Keratinocyte (primary cell): Measurements from ENCODE around the gene SHISA8.

Experiments used
- EZH2 ChIP-seq: IDR thresholded peaks from one replicate; pipeline ENCODE4 v1.6.1; 2012; ENCODE audit warnings: inconsistent platforms, mild to moderate bottlenecking, low read length, moderate library complexity
- TF ChIP-seq, protein P1 (sequence below), 3 experiments: IDR thresholded peaks in 1 of 3; conservative IDR thresholded peaks in 1 of 3; optimal IDR thresholded peaks in 1 of 3; 2 replicates in 2 of 3; 3 replicates in 1 of 3; pipeline versions ENCODE3 to v1.5.1; 2011; ENCODE audit warnings: low read length in 3 of 3, mild to moderate bottlenecking in 3 of 3, moderate library complexity in 2 of 3, control low read depth in 1 of 3, inconsistent platforms in 1 of 3; ENCODE audit not compliant: insufficient read depth in 2 of 3; ENCODE audit errors: extremely low read depth in 1 of 3

DNA sequence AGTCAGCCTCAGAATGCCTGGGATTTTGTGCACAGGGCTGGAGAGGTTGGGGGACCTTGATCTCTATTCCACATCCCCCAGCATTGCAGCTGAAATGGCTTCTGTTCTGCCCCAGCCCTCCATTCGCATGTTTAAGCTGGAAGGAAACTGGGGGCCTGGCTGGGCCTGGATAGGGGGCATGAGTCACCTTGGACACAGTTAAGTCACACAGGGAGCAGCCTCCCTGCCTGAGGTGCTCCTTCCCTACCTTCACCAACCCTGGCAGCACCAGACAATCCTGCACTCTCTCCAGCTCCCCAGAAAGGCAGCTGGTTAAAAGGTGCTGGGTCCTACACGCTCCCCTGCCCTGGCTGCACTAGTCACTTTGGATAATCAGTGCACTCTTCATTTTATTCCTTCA is 37.8 kb upstream of the SHISA8 start:
- TF ChIP-seq, protein P1, sequence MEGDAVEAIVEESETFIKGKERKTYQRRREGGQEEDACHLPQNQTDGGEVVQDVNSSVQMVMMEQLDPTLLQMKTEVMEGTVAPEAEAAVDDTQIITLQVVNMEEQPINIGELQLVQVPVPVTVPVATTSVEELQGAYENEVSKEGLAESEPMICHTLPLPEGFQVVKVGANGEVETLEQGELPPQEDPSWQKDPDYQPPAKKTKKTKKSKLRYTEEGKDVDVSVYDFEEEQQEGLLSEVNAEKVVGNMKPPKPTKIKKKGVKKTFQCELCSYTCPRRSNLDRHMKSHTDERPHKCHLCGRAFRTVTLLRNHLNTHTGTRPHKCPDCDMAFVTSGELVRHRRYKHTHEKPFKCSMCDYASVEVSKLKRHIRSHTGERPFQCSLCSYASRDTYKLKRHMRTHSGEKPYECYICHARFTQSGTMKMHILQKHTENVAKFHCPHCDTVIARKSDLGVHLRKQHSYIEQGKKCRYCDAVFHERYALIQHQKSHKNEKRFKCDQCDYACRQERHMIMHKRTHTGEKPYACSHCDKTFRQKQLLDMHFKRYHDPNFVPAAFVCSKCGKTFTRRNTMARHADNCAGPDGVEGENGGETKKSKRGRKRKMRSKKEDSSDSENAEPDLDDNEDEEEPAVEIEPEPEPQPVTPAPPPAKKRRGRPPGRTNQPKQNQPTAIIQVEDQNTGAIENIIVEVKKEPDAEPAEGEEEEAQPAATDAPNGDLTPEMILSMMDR (optimal IDR thresholded peaks at IDR 0.05 in 1 of 3, IDR thresholded peaks at IDR 0.05 in 1 of 3, conservative IDR thresholded peaks at IDR 0.05 in 1 of 3; ENCODE audit: extremely low read depth in 1 of 3, insufficient read depth in 2 of 3, low read length in 3 of 3) = no peak
- no peak for TF ChIP-seq EZH2
